Adrenal gland (tissue), 12 donors: ENCODE data around the gene DAPK3. TPM values are rescaled to one million over a fixed set of nuclear protein-coding genes. Genes with fewer than 3 reads are reported as not detected.
A peak's percentile ranks its signal among the peaks of the same experiment; 100 is the strongest.
"Not testable (repeated sequence)": the region's sequence is repeated elsewhere in the genome, so short reads cannot be mapped to it uniquely, and the experiment has no call there.

Source experiments
- DNase-seq, 7 donors: peaks; one replicate each; pipeline ENCODE4 v3.0.0-alpha.2; 2019 to 2020
- H3K27ac ChIP-seq, 5 donors: fragments of 200-600 bp; sonication (generic) in 4 of 5; 1 replicate in 3 of 5; 2 replicates in 2 of 5; pipeline versions ENCODE4 v1.5.1 to v1.8.0; 2016 to 2020; ENCODE audit warnings: mild to moderate bottlenecking in 1 of 5
- H3K27me3 ChIP-seq: fragments of 200-600 bp; 2 replicates; pipeline ENCODE4 v1.8.0; 2021
- H3K36me3 ChIP-seq, 2 donors: fragments of 200-600 bp; replicated peaks in 1 of 2; 1 replicate in 1 of 2; 2 replicates in 1 of 2; pipeline versions ENCODE4 v1.5.1 to v1.8.0; 2018 to 2022
- H3K4me1 ChIP-seq, 2 donors: fragments of 200-600 bp; replicated peaks in 1 of 2; 1 replicate in 1 of 2; 2 replicates in 1 of 2; pipeline versions ENCODE4 v1.5.1 to v1.8.0; 2018 to 2021
- H3K4me3 ChIP-seq, 4 donors: fragments of 200-600 bp; sonication (generic) in 3 of 4; one replicate each; pipeline ENCODE4 v1.5.1; 2016 to 2018
- H3K9me3 ChIP-seq, 3 donors: fragments of 200-600 bp; sonication (generic) in 1 of 3; replicated peaks in 1 of 3; 1 replicate in 2 of 3; 2 replicates in 1 of 3; pipeline versions ENCODE4 v1.5.1 to v1.8.0; 2016 to 2021
- CTCF ChIP-seq, 6 experiments: fragments of 450-650 bp in 4 of 6; fragments of 200-600 bp in 2 of 6; sonication (generic) in 1 of 6; IDR thresholded peaks; 1 replicate in 5 of 6; 2 replicates in 1 of 6; pipeline versions ENCODE4 v1.5.1 to v1.8.0; 2016 to 2021; ENCODE audit warnings: antibody characterized with exemption in 6 of 6, mild to moderate bottlenecking in 2 of 6, moderate library complexity in 1 of 6
- POLR2A ChIP-seq, 2 donors: fragments of 450-650 bp; IDR thresholded peaks; one replicate each; pipeline ENCODE4 v1.6.1; 2017; ENCODE audit warnings: antibody characterized with exemption in 2 of 2, mild to moderate bottlenecking in 2 of 2, moderate library complexity in 1 of 2
- WGBS, 4 donors: extraction: QIAGEN DNeasy Blood & Tissue Kit in 2 of 4; methylation state at CpG; one replicate each; pipeline versions ENCODE4 v1.1.5 to v1.1.7; 2013 to 2017; 5-methylcytosine and 5-hydroxymethylcytosine counted together
- intact Hi-C, 2 donors: fragments of 100-400 bp; cut with DNase I; formaldehyde crosslinking; loops; one replicate each; pipeline versions ENCODE4 v1.14.1 to v1.15.0; 2022 to 2023
- polyA plus RNA-seq, 3 donors: library from polyadenylated mRNA; stranded (reverse); fragments of 200-250 nt in 2 of 3; fragments of 350-450 nt in 1 of 3; fragmentation: Illumina TruSeq in 1 of 3; extraction: RNeasy Lipid Tissue Mini Kit (QIAGEN cat#74804) in 1 of 3; gene quantifications; one replicate each; pipeline ENCODE4 v1.2.3, GENCODE V29; 2013 to 2014
- total RNA-seq, 9 donors: library from RNA; depleted of rRNA in 4 of 9; stranded (reverse); fragments of >200 nt in 4 of 9; fragments of 120-200 nt in 1 of 9; fragmentation: NEBNext Ultra II Directional in 1 of 9; extraction: Animal tissue kit (Norgen Biotek cat#: 25700) in 1 of 9; gene quantifications; one replicate each; pipeline versions ENCODE4 v1.1.0 to v1.2.4, GENCODE V29; 2013 to 2023
- donor health status: healthy with polysubstance abuse.
- donor health status: Bipolar disorder and iron deficiency.
- donor health status: DM: yes; HTN: yes; CAD: no.
- donor health status: DM: no; HTN: no; CAD: no.
- donor health status: DM: no; HTN: no; CAD: no.
- donor health status: DM: yes; HTN: yes; CAD: no.

The DAPK3 gene
- total and polyA plus RNA-seq, 12 donors, result 17.6 to 83.2 (median 45.3) TPM

- intact Hi-C loops, result no loop called here
- no peaks in the 10 kb centered on the region for H3K9me3 ChIP-seq
- 76 to 89% (median 82%) methylated on average over 3 to 12 of the region's 12 CpGs for WGBS, 4 donors
- no peaks in the 10 kb centered on the region for H3K27me3 ChIP-seq
- H3K4me1 ChIP-seq, result peaks cover 19 to 24% of the 10 kb centered on the region in 2 donors
- DNase-seq, result no peak
- no peak overlapping the region for H3K4me3 ChIP-seq
- no peak overlapping the region for H3K27ac ChIP-seq
- peaks cover 0 to 16% of the 10 kb centered on the region in 2 donors for H3K36me3 ChIP-seq
- no peak for TF ChIP-seq CTCF (IDR thresholded peaks at IDR 0.05)
- TF ChIP-seq POLR2A (IDR thresholded peaks at IDR 0.05), result no peak
Measured at GRCh38 chr19:3954107-3954506, 16.8 kb downstream of the DAPK3 start.

- 65 to 74% (median 68%) methylated on average over 9 of the region's 9 CpGs for WGBS, 4 donors
- peak overlapping the region in 3 of 5 donors; percentile 13 to 64 (median 49) for H3K27ac ChIP-seq
- not testable (repeated sequence) for DNase-seq
Measured at GRCh38 chr19:3952755-3953276, 18.1 kb downstream of the DAPK3 start.

DNA sequence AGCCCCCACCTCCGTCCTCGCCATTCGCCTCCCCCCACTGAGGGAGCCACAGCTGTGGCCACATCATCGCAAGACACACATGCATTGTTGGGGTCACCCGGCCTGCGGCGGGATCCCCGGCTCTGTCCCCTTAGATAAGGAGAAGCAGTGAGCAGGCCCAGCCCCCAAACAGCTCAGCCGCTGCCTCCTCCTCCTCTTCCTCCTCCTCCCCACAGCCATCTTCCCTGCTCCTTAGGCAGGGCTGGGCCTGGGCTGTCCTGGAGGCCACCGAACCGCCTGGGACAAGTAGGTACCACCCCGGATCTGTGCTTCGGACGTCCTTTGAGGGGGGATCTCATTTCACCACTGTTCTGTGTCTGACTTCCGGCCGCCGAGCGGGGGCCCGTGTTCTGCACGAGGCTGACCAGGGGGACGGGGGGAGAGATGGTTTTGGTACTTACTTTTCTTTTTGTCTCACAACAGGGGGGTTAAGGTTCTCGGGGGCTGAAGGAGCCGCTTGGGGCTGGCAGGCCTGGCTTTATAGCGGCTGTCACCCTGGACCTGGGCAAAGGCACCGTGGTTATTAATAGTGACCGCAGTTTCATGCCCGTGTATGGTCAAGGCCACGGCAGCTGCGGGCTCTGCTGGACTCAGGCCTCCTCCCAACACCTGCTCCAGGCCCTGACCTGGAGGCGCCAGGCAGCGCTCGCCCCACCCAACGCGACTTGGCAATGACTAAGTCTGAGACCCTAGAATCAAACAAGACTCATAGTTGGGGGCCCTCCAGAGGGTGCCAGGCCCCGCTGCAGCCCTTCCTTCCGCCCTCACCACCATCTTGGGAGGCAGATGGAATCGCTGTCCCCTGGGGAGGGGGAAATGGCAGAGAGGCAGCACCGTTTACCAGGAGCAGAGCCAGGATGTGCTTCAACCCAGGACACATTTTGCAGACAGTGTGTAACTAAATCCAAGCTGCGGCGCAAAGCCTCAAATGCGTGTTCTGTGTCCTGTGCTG is 19.7 kb downstream of the DAPK3 start:
- no peaks in the 10 kb centered on the region for H3K36me3 ChIP-seq
- 27 to 38% (median 30%) methylated on average over 33 to 41 of the region's 41 CpGs for WGBS, 4 donors
- no peaks in the 10 kb centered on the region for H3K9me3 ChIP-seq
- no peaks in the 10 kb centered on the region for H3K27me3 ChIP-seq
- no peak overlapping the region for H3K4me3 ChIP-seq
- DNase-seq, result peak in 2 of 7 donors; percentile 48 to 60
- intact Hi-C loops, result no loop called here
- H3K4me1 ChIP-seq, result peaks cover 19 to 24% of the 10 kb centered on the region in 2 donors
- TF ChIP-seq POLR2A (IDR thresholded peaks at IDR 0.05), result no peak
- TF ChIP-seq CTCF (IDR thresholded peaks at IDR 0.05), result no peak
- H3K27ac ChIP-seq, result peak overlapping the region in 2 of 5 donors; percentile 5 to 29

More at GRCh38 chr19:3952755-3953276, 18.1 kb downstream of the DAPK3 start:
- H3K36me3 ChIP-seq, H3K4me3 ChIP-seq, H3K27me3 ChIP-seq, H3K9me3 ChIP-seq, intact Hi-C loops: not testable (repeated sequence)
- peaks cover 19 to 24% of the 10 kb centered on the region in 2 donors for H3K4me1 ChIP-seq

- whole genome bisulfite sequencing, 4 donors, result 33 to 70% (median 37%) methylated on average over 3 to 20 of the region's 20 CpGs
- intact Hi-C loops, result no loop called here
- Histone ChIP-seq H3K9me3 (no peaks in the 10 kb centered on the region), H3K36me3 (no peaks in the 10 kb centered on the region), H3K4me1 (peaks cover 19 to 24% of the 10 kb centered on the region in 2 donors), H3K4me3 (no peak overlapping the region), H3K27ac (no peak overlapping the region), H3K27me3 (no peaks in the 10 kb centered on the region)
- TF ChIP-seq CTCF (IDR thresholded peaks at IDR 0.05) (no peak), POLR2A (IDR thresholded peaks at IDR 0.05) (no peak)
- no peak for DNase-seq
Measured at GRCh38 chr19:3949997-3950859, 20.7 kb downstream of the DAPK3 start.
